Measurements from ENCODE around the gene WNK3.
"Not testable (repeated sequence)": the region's sequence is repeated elsewhere in the genome, so short reads cannot be mapped to it uniquely, and the experiment has no call there.

DNA sequence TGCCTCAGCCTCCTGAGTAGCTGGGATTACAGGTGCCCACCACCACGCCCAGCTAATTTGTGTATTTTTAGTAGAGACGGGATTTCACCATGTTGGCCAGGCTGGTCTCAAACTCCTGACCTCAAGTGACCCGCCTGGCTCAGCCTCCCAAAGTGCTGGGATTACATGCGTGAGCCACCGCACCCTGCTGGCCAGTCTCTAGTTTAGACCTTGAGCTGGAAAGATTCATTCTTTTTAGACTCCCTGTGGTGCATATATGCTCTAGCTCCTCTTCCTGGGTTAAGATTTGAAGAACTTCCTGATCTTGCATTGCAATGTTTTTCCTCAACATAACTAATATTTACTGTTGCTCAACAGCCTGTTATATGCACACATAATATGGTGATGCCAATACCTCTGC, 26.8 kb upstream of the WNK3 start:
- TF ChIP-seq EZH2 (IDR thresholded peaks at IDR 0.05; ENCODE audit: borderline replicate concordance, low read depth, low read length); ESRRA (IDR thresholded peaks at IDR 0.05; ENCODE audit: borderline replicate concordance, low read depth); TCF7L2 (IDR thresholded peaks at IDR 0.05; ENCODE audit: low read depth, low read length); ZNF133 (CRISPR knock-in tag; IDR thresholded peaks at IDR 0.05); TRIM28 (IDR thresholded peaks at IDR 0.05); CBX5 (IDR thresholded peaks at IDR 0.05; ENCODE audit: borderline replicate concordance, low read depth); ZNF24 (IDR thresholded peaks at IDR 0.05); GABPA (tag; conservative IDR thresholded peaks at IDR 0.05; ENCODE audit: low read depth): not testable (repeated sequence)
- TF ChIP-seq, protein P1, sequence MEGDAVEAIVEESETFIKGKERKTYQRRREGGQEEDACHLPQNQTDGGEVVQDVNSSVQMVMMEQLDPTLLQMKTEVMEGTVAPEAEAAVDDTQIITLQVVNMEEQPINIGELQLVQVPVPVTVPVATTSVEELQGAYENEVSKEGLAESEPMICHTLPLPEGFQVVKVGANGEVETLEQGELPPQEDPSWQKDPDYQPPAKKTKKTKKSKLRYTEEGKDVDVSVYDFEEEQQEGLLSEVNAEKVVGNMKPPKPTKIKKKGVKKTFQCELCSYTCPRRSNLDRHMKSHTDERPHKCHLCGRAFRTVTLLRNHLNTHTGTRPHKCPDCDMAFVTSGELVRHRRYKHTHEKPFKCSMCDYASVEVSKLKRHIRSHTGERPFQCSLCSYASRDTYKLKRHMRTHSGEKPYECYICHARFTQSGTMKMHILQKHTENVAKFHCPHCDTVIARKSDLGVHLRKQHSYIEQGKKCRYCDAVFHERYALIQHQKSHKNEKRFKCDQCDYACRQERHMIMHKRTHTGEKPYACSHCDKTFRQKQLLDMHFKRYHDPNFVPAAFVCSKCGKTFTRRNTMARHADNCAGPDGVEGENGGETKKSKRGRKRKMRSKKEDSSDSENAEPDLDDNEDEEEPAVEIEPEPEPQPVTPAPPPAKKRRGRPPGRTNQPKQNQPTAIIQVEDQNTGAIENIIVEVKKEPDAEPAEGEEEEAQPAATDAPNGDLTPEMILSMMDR (IDR thresholded peaks at IDR 0.05 in 2 of 3, conservative IDR thresholded peaks at IDR 0.05 in 1 of 3; ENCODE audit: insufficient read depth in 2 of 3, low read depth in 1 of 3, low read length in 3 of 3): 0 out of 6 replicates have a peak, but pooled peaks of 1 of the 3 experiments have one; percentile 9
- TF ChIP-seq, protein P2, sequence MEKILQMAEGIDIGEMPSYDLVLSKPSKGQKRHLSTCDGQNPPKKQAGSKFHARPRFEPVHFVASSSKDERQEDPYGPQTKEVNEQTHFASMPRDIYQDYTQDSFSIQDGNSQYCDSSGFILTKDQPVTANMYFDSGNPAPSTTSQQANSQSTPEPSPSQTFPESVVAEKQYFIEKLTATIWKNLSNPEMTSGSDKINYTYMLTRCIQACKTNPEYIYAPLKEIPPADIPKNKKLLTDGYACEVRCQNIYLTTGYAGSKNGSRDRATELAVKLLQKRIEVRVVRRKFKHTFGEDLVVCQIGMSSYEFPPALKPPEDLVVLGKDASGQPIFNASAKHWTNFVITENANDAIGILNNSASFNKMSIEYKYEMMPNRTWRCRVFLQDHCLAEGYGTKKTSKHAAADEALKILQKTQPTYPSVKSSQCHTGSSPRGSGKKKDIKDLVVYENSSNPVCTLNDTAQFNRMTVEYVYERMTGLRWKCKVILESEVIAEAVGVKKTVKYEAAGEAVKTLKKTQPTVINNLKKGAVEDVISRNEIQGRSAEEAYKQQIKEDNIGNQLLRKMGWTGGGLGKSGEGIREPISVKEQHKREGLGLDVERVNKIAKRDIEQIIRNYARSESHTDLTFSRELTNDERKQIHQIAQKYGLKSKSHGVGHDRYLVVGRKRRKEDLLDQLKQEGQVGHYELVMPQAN (IDR thresholded peaks at IDR 0.05; ENCODE audit: borderline replicate concordance): not testable (repeated sequence)
- TF ChIP-seq, protein P3, sequence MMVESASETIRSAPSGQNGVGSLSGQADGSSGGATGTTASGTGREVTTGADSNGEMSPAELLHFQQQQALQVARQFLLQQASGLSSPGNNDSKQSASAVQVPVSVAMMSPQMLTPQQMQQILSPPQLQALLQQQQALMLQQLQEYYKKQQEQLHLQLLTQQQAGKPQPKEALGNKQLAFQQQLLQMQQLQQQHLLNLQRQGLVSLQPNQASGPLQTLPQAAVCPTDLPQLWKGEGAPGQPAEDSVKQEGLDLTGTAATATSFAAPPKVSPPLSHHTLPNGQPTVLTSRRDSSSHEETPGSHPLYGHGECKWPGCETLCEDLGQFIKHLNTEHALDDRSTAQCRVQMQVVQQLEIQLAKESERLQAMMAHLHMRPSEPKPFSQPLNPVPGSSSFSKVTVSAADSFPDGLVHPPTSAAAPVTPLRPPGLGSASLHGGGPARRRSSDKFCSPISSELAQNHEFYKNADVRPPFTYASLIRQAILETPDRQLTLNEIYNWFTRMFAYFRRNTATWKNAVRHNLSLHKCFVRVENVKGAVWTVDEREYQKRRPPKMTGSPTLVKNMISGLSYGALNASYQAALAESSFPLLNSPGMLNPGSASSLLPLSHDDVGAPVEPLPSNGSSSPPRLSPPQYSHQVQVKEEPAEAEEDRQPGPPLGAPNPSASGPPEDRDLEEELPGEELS (CRISPR knock-in tag; IDR thresholded peaks at IDR 0.05; ENCODE audit: borderline replicate concordance): not testable (repeated sequence)
- TF ChIP-seq, protein P4, sequence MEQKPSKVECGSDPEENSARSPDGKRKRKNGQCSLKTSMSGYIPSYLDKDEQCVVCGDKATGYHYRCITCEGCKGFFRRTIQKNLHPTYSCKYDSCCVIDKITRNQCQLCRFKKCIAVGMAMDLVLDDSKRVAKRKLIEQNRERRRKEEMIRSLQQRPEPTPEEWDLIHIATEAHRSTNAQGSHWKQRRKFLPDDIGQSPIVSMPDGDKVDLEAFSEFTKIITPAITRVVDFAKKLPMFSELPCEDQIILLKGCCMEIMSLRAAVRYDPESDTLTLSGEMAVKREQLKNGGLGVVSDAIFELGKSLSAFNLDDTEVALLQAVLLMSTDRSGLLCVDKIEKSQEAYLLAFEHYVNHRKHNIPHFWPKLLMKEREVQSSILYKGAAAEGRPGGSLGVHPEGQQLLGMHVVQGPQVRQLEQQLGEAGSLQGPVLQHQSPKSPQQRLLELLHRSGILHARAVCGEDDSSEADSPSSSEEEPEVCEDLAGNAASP (IDR thresholded peaks at IDR 0.05): not testable (repeated sequence)
